ENCODE results near the gene ALDH1L1.
"Not testable (repeated sequence)": the region's sequence is repeated elsewhere in the genome, so short reads cannot be mapped to it uniquely, and the experiment has no call there.

Gene ALDH1L1

GRCh38 chr3:126083511-126083912 is 96.9 kb downstream of the ALDH1L1 start:
- peak; percentile 66 for DNase-seq (ENCODE audit: low spot score)

GRCh38 chr3:126083138-126083445 is 97.3 kb downstream of the ALDH1L1 start:
- DNase-seq (ENCODE audit: low spot score), result peak; percentile 5

DNA sequence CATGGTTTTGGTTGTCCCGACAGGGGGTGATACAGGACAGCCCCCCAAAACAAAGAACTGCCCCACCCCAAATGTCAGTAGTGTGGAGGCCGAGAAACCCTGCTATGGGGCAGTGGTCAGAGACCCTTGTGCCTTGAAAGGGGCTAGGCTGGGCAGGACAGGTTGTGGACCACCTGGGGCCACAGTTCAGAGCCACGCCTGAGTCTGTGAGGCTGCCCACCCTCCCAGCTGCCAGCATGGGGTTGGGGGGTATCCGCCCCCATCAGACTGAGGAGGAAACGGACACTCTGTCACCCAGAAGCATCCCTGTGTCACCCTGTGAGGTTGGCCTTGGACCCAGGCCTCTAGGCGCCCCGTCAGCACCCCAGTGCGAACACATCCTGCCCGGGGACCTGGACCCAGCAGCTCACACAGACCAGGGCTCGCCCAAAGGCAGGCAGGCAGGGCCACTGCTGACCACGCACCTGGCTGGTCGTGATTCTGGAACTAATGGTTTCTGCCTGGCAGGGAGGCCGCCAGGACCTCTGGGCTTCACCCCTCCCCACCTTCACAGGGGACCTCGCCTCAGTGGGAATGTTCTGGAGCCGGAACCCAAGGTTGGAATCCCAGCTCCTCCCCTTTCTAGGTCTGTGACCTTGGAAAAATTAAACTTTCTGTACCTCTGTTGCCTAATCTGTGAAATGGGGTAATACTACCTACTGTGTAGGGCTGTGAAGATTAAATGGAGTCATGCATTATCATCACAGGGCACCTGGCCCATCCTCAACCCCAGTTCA is 97.8 kb downstream of the ALDH1L1 start:
- DNase-seq (ENCODE audit: low spot score), result no peak

DNA sequence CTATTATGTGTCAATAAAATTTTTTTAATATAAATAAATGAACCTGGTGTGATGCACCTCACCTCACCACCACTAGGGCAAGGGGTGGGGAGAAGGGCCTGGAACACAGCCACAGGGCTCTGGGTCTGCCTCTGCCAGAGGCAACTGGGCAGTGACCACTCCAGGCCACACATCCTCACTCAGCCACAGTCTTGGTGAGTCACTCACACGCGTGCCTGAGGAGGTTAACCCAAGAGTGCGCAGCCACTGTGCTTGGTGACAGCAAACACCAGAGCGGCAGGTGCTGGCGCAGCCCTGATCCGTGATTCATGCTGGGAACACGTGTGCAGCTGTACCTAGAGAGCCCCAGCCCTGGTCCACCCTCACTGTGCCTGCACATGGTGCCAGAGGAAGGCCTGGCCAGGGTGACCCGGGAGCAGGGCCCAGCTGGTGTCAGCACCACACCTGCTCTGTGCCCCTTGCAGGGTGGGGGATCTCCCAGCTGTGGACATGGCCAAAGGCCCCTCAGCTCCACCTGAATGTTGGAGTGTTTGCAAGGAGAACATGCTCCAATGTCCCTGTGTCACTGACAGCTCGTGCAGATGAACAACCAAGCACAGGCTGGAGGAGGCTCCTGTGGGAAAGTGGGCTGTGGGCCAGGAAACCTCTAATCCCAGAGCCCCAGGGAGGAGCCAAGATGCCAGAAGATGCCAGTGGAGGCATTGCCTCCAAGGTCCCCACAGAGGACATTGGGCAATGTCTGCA is 98.6 kb downstream of the ALDH1L1 start:
- peak; percentile 77 for DNase-seq (ENCODE audit: low spot score)

- DNase-seq (ENCODE audit: low spot score), result no peak
Measured at GRCh38 chr3:126080970-126081369, 99.4 kb downstream of the ALDH1L1 start.

- DNase-seq (ENCODE audit: low spot score), result no peak
Measured at GRCh38 chr3:126078866-126079265, 101.5 kb downstream of the ALDH1L1 start.

GRCh38 chr3:126077754-126078153 is 102.6 kb downstream of the ALDH1L1 start:
- DNase-seq (ENCODE audit: low spot score), result no peak

DNA sequence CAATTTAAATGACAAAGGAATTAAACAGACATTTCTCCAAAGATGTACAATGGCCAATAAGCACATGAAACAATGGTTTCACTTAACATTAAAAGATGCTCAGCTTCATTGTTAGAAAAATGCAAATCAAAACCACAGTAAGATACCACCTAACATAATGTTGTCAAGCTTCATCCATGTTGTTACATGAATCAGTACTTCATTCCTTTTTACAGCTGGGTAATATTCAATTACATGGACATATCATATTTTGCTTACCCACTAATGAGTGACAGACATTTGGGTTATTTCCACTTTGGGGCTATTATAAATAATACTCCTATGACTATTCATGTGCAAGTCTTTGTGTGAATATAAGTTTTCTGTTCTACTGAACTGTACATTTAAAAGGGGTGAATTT is 104.2 kb downstream of the ALDH1L1 start:
- DNase-seq (ENCODE audit: low spot score), result no peak

DNA sequence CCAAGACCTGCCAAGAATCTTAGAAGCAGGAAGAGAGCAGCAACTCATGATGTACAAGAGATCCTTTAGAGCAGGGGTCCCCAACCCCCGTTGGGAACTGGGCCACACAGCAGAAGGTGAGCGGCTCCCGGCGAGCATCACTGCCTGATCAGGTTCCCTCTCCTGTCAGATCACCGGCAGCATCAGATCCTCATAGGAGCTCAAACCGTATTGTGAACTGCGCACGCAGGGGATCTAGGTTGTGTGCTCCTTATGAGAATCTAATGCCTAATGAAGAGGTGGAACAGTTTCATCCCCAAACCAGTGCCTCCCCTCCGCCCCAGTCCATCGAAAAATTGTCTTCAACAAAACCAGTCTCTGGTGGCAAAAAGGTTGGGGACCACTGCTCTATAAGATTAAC is 110.2 kb downstream of the ALDH1L1 start:
- no peak for DNase-seq (ENCODE audit: low spot score)

DNA sequence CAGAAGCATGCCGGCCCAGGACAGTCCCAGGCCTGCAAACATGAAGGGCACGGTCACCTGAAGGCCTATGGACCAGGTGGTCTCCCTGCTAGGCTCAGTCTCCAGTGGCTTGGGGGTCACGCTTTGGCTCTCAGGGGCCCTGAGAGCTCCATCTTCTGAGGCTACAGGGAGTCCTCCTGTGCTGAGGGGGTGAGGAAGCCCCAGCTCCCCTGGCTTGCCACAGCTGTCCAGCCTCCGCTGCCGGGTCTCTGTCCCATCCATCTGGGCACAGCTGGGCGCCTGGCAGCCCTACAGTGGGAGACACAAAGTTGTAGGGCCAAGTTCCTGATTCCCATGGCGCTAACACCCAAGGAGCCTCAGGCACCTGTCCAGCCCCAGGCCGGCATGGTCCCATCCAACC is 112.4 kb downstream of the ALDH1L1 start:
- no peak for DNase-seq (ENCODE audit: low spot score)

GRCh38 chr3:126066676-126067075 is 113.7 kb downstream of the ALDH1L1 start:
- not testable (repeated sequence) for DNase-seq (ENCODE audit: low spot score)

GRCh38 chr3:126065876-126066275 is 114.5 kb downstream of the ALDH1L1 start:
- no peak for DNase-seq (ENCODE audit: low spot score)

GRCh38 chr3:126064627-126065258 is 115.6 kb downstream of the ALDH1L1 start:
- no peak for DNase-seq (ENCODE audit: low spot score)

GRCh38 chr3:126063358-126063965 is 116.9 kb downstream of the ALDH1L1 start:
- no peak for DNase-seq (ENCODE audit: low spot score)

- DNase-seq (ENCODE audit: low spot score), result no peak
Measured at GRCh38 chr3:126061301-126062032, 118.9 kb downstream of the ALDH1L1 start.

- no peak for DNase-seq (ENCODE audit: low spot score)
Measured at GRCh38 chr3:126060613-126061145, 119.7 kb downstream of the ALDH1L1 start.

GRCh38 chr3:126058666-126059065 is 121.7 kb downstream of the ALDH1L1 start:
- DNase-seq (ENCODE audit: low spot score), result no peak

GRCh38 chr3:126057936-126058335 is 122.5 kb downstream of the ALDH1L1 start:
- DNase-seq (ENCODE audit: low spot score), result no peak

- DNase-seq (ENCODE audit: low spot score), result no peak
Measured at GRCh38 chr3:126057501-126057819, 122.9 kb downstream of the ALDH1L1 start.

DNA sequence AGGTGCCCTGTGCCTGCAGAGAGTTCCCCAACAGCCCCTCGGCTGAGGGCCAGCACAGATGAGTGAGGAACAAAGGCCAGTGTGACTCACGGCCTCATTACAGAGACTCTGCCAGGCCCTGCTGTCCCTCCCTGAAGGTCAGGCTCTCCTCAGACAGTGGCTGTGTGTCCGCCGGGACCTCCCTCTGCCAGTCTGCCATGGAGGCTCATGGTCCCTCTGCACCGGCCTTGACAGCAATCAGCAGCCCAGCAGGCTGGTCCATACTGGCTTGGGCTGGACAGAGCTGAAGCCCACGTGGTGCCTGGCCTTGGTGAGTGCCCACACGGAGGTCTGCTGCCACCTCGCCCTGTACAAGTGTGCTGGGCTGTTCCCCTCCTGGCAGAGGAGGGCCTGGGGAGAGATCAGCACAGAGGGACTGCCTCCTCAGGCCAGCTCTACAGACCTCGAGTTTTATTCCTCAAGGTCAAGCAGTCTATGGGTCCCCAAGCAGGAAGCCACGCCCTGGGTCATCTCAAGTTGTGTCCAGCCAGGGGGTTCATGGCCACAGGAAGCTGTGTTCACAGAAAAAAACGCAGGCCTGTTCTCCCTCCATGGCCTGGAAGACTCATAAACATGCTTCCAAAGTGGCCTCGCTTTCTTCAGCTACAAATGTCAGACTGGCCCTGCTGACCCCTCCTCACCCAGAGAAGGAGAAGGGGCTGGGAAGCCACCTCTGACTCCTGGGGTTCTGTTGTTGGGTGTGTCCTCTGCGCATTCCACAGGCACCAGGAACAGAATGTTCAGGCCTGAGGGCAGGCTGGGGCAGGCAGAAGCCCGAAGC is 123.5 kb downstream of the ALDH1L1 start:
- DNase-seq (ENCODE audit: low spot score), result no peak

GRCh38 chr3:126056088-126056487 is 124.3 kb downstream of the ALDH1L1 start:
- DNase-seq (ENCODE audit: low spot score), result no peak

Measured in RKO (cell line).